ENCODE results near the gene PTPN11. TPM values are rescaled to one million over a fixed set of nuclear protein-coding genes. Genes with fewer than 3 reads are reported as not detected.

Gene PTPN11
- polyA plus RNA-seq, 1 donor from 2014 or later = 92.5 TPM

- H3K9me2 ChIP-seq (ENCODE audit: insufficient read depth, low read length) = no peaks in the 10 kb centered on the region
- peaks cover 7% of the 10 kb centered on the region for H3K36me3 ChIP-seq (ENCODE audit: insufficient read depth, low read length)
- no peak overlapping the region for H3K4me2 ChIP-seq (ENCODE audit: low read length)
- H3K4me3 ChIP-seq (ENCODE audit: low read length) = no peak overlapping the region
- H3K9me3 ChIP-seq (ENCODE audit: low read length) = no peaks in the 10 kb centered on the region
- TF ChIP-seq RAD21 (conservative IDR thresholded peaks at IDR 0.05) = no peak
- TF ChIP-seq MXI1 (conservative IDR thresholded peaks at IDR 0.05; ENCODE audit: poor library complexity, severe bottlenecking) = no peak
- TF ChIP-seq SMC3 (conservative IDR thresholded peaks at IDR 0.05; ENCODE audit: poor library complexity) = no peak
- no peak overlapping the region for H3K9ac ChIP-seq (ENCODE audit: low read length)
- H3K79me2 ChIP-seq (replicated peaks; ENCODE audit: insufficient read depth, low read length) = no peaks in the 10 kb centered on the region
- no peaks in the 10 kb centered on the region for H3K27me3 ChIP-seq (ENCODE audit: insufficient read depth, low read depth, low read length)
- H3K27ac ChIP-seq (ENCODE audit: low read length) = no peak overlapping the region
- no peaks in the 10 kb centered on the region for H3F3A ChIP-seq (ENCODE audit: insufficient read depth, low read length, poor library complexity, severe bottlenecking)
- no peak overlapping the region for H2AFZ ChIP-seq (ENCODE audit: low read depth, low read length)
- no peaks in the 10 kb centered on the region for H4K20me1 ChIP-seq (ENCODE audit: insufficient read depth)
These were observed 39.6 kb downstream of the PTPN11 start for GRCh38 chr12:112458330-112458729.

- no peaks in the 10 kb centered on the region for H3K79me2 ChIP-seq (replicated peaks; ENCODE audit: insufficient read depth, low read length)
These were observed 40.0 kb downstream of the PTPN11 start for GRCh38 chr12:112458751-112459150.

More at GRCh38 chr12:112458751-112459150, 40.0 kb downstream of the PTPN11 start:
- no peaks in the 10 kb centered on the region for H4K20me1 ChIP-seq (ENCODE audit: insufficient read depth)
- H3K9me3 ChIP-seq (ENCODE audit: low read length) = no peaks in the 10 kb centered on the region
- H3K9me2 ChIP-seq (ENCODE audit: insufficient read depth, low read length) = no peaks in the 10 kb centered on the region
- no peak overlapping the region for H3K4me3 ChIP-seq (ENCODE audit: low read length)
- H3K27ac ChIP-seq (ENCODE audit: low read length) = no peak overlapping the region
- peaks cover 7% of the 10 kb centered on the region for H3K36me3 ChIP-seq (ENCODE audit: insufficient read depth, low read length)
- no peak overlapping the region for H3K4me2 ChIP-seq (ENCODE audit: low read length)
- H3F3A ChIP-seq (ENCODE audit: insufficient read depth, low read length, poor library complexity, severe bottlenecking) = no peaks in the 10 kb centered on the region
- TF ChIP-seq SMC3 (conservative IDR thresholded peaks at IDR 0.05; ENCODE audit: poor library complexity) (no peak), MXI1 (conservative IDR thresholded peaks at IDR 0.05; ENCODE audit: poor library complexity, severe bottlenecking) (no peak), EZH2 (IDR thresholded peaks at IDR 0.05; ENCODE audit: borderline replicate concordance, insufficient read depth, low read length, poor library complexity, severe bottlenecking) (no peak), TAF1 (IDR thresholded peaks at IDR 0.05; ENCODE audit: low read depth) (no peak), EP300 (conservative IDR thresholded peaks at IDR 0.05; ENCODE audit: poor library complexity, severe bottlenecking) (no peak), POLR2AphosphoS5 (IDR thresholded peaks at IDR 0.05) (no peak), CTCF (IDR thresholded peaks at IDR 0.05; ENCODE audit: poor library complexity, severe bottlenecking) (no peak), REST (IDR thresholded peaks at IDR 0.05; ENCODE audit: borderline replicate concordance) (no peak), RAD21 (conservative IDR thresholded peaks at IDR 0.05) (no peak)
- no peak overlapping the region for H2AFZ ChIP-seq (ENCODE audit: low read depth, low read length)
- no peak overlapping the region for H3K9ac ChIP-seq (ENCODE audit: low read length)
- no peaks in the 10 kb centered on the region for H3K27me3 ChIP-seq (ENCODE audit: insufficient read depth, low read depth, low read length)
